B cell (primary cell): ENCODE results near the gene LRRC3. TPM values are rescaled to one million over a fixed set of nuclear protein-coding genes. Genes with fewer than 3 reads are reported as not detected.

Experiments used
- ATAC-seq: fragments of 200-7000 bp; cut with Tn5 transposase; one replicate; pipeline ENCODE4 v1.10.0; 2021; ENCODE audit warnings: low read depth, mild to moderate bottlenecking, moderate number of reproducible peaks, moderate library complexity
- CTCF ChIA-PET: fragments of 350-600 bp; sonication (Branson Sonifier 250); formaldehyde crosslinking; loops from one replicate; lab custom pipeline; 2021; ENCODE audit warnings: antibody characterized with exemption, inconsistent platforms; lab: Charles Lee
- POLR2A ChIA-PET: fragments of 350-600 bp; sonication (Branson Sonifier 250); formaldehyde crosslinking; loops from one replicate; lab custom pipeline; 2021; ENCODE audit warnings: antibody characterized with exemption; lab: Charles Lee
- DNase-seq: peaks from one replicate; pipeline ENCODE4 v3.0.0; 2013
- H2AFZ ChIP-seq: 2 replicates; pipeline ENCODE4 v1.6.1; 2012; ENCODE audit warnings: mild to moderate bottlenecking, low read depth, low read length; ENCODE audit not compliant: insufficient read depth, poor library complexity, severe bottlenecking
- H3K27ac ChIP-seq, 2 donors: 1 replicate in 1 of 2; 2 replicates in 1 of 2; pipeline ENCODE4 v1.5.1; 2012 to 2013; ENCODE audit warnings: low read length in 2 of 2, mild to moderate bottlenecking in 2 of 2, moderate library complexity in 1 of 2
- H3K27me3 ChIP-seq, 4 experiments: fragments of 200-600 bp in 1 of 4; sonication (generic) in 1 of 4; replicated peaks in 1 of 4; 1 replicate in 2 of 4; 2 replicates in 2 of 4; pipeline versions ENCODE4 v1.6.1 to v1.7.0; 2013 to 2016; ENCODE audit warnings: low read length in 3 of 4, mild to moderate bottlenecking in 2 of 4, mixed read lengths in 1 of 4, moderate library complexity in 1 of 4; ENCODE audit not compliant: insufficient read depth in 4 of 4, control insufficient read depth in 3 of 4; ENCODE audit errors: control extremely low read depth in 1 of 4
- H3K36me3 ChIP-seq, 2 experiments: replicated peaks in 1 of 2; 1 replicate in 1 of 2; 2 replicates in 1 of 2; pipeline versions ENCODE4 v1.6.1 to v1.7.1; 2013; ENCODE audit warnings: low read length in 1 of 2; ENCODE audit not compliant: insufficient read depth in 2 of 2, control insufficient read depth in 1 of 2; ENCODE audit errors: control extremely low read depth in 1 of 2, extremely low read depth in 1 of 2
- H3K4me1 ChIP-seq, 2 donors: fragments of 200-600 bp in 1 of 2; sonication (generic) in 1 of 2; 1 replicate in 1 of 2; 2 replicates in 1 of 2; pipeline versions ENCODE4 v1.5.1 to v1.6.1; 2013 to 2017; ENCODE audit warnings: low read length in 2 of 2; ENCODE audit not compliant: control insufficient read depth in 2 of 2, insufficient read depth in 2 of 2
- H3K4me2 ChIP-seq: replicated peaks from 2 replicates; pipeline ENCODE3; 2012; ENCODE audit warnings: mild to moderate bottlenecking, low read depth, low read length; ENCODE audit not compliant: poor library complexity, severe bottlenecking
- H3K4me3 ChIP-seq, 5 experiments: fragments of 200-600 bp in 1 of 5; sonication (generic) in 1 of 5; 1 replicate in 3 of 5; 2 replicates in 2 of 5; pipeline versions ENCODE4 v1.5.1 to v1.7.0; 2011 to 2016; ENCODE audit warnings: low read length in 4 of 5, mild to moderate bottlenecking in 4 of 5, low read depth in 2 of 5, control low read depth in 1 of 5, moderate library complexity in 1 of 5; ENCODE audit not compliant: insufficient read depth in 1 of 5; ENCODE audit errors: control extremely low read depth in 1 of 5, extremely low read depth in 1 of 5
- H3K79me2 ChIP-seq: fragments of 200-600 bp; sonication (generic); one replicate; pipeline ENCODE4 v1.6.0; 2016; ENCODE audit warnings: low read length; ENCODE audit not compliant: control insufficient read depth, insufficient read depth
- H3K9ac ChIP-seq: fragments of 200-600 bp; sonication (generic); 2 replicates; pipeline ENCODE4 v1.6.1; 2017; ENCODE audit warnings: mild to moderate bottlenecking, low read length, moderate library complexity
- H3K9me3 ChIP-seq, 3 donors: one replicate each; pipeline versions ENCODE4 v1.6.1 to v1.7.1; 2013; ENCODE audit warnings: low read length in 2 of 3; ENCODE audit not compliant: control insufficient read depth in 2 of 3, insufficient read depth in 1 of 3; ENCODE audit errors: control extremely low read depth in 1 of 3
- H4K20me1 ChIP-seq: 2 replicates; pipeline ENCODE4 v1.6.0; 2012; ENCODE audit warnings: mild to moderate bottlenecking, low read length; ENCODE audit not compliant: insufficient read depth, control insufficient read depth, poor library complexity, severe bottlenecking
- H3K27ac Mint-ChIP-seq: one replicate; pipeline ENCODE4 v1.8.0; 2021; ENCODE audit warnings: mixed read lengths
- H3K27me3 Mint-ChIP-seq: one replicate; pipeline ENCODE4 v1.8.0; 2021; ENCODE audit warnings: mixed read lengths
- H3K4me1 Mint-ChIP-seq: one replicate; pipeline ENCODE4 v1.8.0; 2021; ENCODE audit warnings: mixed read lengths
- H3K4me3 Mint-ChIP-seq: one replicate; pipeline ENCODE4 v1.8.0; 2021; ENCODE audit warnings: mixed read lengths
- H3K9me3 Mint-ChIP-seq: one replicate; pipeline ENCODE4 v1.8.0; 2022; ENCODE audit warnings: mixed read lengths; ENCODE audit not compliant: insufficient read depth
- EZH2 ChIP-seq: IDR thresholded peaks from 2 replicates; pipeline ENCODE4 v1.6.1; 2012; ENCODE audit warnings: borderline replicate concordance, low read depth, mild to moderate bottlenecking, moderate library complexity, low read length; ENCODE audit not compliant: insufficient read depth, poor library complexity, severe bottlenecking
- WGBS: methylation state at CpG from one replicate; pipeline ENCODE4 v1.1.5; 2013; ENCODE audit warnings: missing lambda C conversion rate; ENCODE audit not compliant: insufficient coverage; 5-methylcytosine and 5-hydroxymethylcytosine counted together
- intact Hi-C: fragments of 100-400 bp; cut with micrococcal nuclease; formaldehyde crosslinking; loops from one replicate; pipeline ENCODE4 v1.10.0; 2022
- polyA plus RNA-seq: library from polyadenylated mRNA; depleted of rRNA; stranded (reverse); fragments of >200 nt; gene quantifications from 2 replicates; pipeline ENCODE4 v1.2.3, GENCODE V29; 2012
- total RNA-seq, 2 donors: library from RNA; stranded (reverse); fragments of 120-200 nt in 1 of 2; gene quantifications; 1 replicate in 1 of 2; 2 replicates in 1 of 2; pipeline versions ENCODE4 v1.2.3 to v1.2.4, GENCODE V29; 2013 to 2022
- TF ChIP-seq, protein P1 (sequence below): fragments of 200-600 bp; IDR thresholded peaks from one replicate; pipeline ENCODE4 v1.8.0; 2022; ENCODE audit warnings: antibody characterized with exemption, mild to moderate bottlenecking

Gene LRRC3
- total and polyA plus RNA-seq, 2 donors (not counting 1 experiment from before 2014, with no cell fraction given): 0.46 to 3.3 TPM

DNA sequence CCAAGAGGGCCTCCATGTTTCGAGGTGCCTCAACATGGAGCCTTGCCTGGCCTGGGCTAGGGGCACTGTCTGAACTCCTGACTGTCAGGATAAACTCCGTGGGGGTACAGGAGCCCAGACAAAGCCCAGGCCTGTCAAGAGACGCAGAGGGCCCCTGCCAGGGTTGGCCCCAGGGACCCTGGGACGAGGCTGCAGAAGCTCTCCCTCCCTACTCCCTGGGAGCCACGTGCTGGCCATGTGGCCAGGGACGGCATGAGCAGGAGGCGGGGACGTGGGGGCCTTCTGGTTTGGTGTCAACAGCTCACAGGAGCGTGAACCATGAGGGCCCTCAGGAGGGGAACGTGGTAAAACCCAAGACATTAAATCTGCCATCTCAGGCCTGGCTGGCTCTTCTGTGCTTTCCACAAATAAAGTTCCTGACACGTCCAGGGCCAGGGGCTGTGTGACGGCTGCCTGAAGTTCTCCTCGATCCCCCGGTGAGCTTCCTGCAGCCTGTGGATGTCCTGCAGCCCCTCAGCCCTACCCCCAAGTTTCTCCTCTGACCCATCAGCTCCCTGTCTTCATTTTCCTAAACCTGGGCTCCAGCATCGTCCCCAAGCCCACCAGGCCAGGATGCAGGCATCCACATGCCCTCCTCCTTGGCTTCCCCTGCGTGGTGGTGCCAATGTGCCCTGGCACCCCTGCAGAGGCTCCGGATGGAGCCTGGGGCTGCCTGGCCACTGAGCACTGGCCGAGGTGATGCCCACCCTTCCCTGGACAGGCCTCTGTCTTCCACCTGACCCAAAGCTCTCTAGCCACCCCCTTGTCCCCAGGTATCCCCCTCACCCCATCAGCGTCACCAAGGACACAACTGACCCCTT, 12.8 kb upstream of the LRRC3 start:
- ChIA-PET POLR2A (no interaction called here), CTCF (no interaction called here)
- intact Hi-C loops: no loop called here
- Histone ChIP-seq H3K27ac (no peak overlapping the region), H3K9ac (no peak overlapping the region), H2AFZ (no peak overlapping the region), H4K20me1 (no peaks in the 10 kb centered on the region), H3K4me2 (no peak overlapping the region), H3K4me1 (peaks cover 0 to 3% of the 10 kb centered on the region in 2 donors), H3K4me3 (no peak overlapping the region), H3K79me2 (no peaks in the 10 kb centered on the region), H3K27me3 (no peaks in the 10 kb centered on the region), H3K9me3 (peaks cover 0 to 10% (median 0%) of the 10 kb centered on the region in 3 donors), H3K36me3 (no peaks in the 10 kb centered on the region)
- Mint-ChIP-seq H3K4me1 (no peaks in the 10 kb centered on the region), H3K27me3 (peaks cover 8% of the 10 kb centered on the region), H3K27ac (no peak overlapping the region), H3K4me3 (no peak overlapping the region), H3K9me3 (no peaks in the 10 kb centered on the region)
- TF ChIP-seq EZH2: no peak
- TF ChIP-seq, protein P1, sequence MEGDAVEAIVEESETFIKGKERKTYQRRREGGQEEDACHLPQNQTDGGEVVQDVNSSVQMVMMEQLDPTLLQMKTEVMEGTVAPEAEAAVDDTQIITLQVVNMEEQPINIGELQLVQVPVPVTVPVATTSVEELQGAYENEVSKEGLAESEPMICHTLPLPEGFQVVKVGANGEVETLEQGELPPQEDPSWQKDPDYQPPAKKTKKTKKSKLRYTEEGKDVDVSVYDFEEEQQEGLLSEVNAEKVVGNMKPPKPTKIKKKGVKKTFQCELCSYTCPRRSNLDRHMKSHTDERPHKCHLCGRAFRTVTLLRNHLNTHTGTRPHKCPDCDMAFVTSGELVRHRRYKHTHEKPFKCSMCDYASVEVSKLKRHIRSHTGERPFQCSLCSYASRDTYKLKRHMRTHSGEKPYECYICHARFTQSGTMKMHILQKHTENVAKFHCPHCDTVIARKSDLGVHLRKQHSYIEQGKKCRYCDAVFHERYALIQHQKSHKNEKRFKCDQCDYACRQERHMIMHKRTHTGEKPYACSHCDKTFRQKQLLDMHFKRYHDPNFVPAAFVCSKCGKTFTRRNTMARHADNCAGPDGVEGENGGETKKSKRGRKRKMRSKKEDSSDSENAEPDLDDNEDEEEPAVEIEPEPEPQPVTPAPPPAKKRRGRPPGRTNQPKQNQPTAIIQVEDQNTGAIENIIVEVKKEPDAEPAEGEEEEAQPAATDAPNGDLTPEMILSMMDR: no peak
- 82% methylated on average over 17 of the region's 19 CpGs for WGBS
- DNase-seq: no peak
- ATAC-seq: no peak

DNA sequence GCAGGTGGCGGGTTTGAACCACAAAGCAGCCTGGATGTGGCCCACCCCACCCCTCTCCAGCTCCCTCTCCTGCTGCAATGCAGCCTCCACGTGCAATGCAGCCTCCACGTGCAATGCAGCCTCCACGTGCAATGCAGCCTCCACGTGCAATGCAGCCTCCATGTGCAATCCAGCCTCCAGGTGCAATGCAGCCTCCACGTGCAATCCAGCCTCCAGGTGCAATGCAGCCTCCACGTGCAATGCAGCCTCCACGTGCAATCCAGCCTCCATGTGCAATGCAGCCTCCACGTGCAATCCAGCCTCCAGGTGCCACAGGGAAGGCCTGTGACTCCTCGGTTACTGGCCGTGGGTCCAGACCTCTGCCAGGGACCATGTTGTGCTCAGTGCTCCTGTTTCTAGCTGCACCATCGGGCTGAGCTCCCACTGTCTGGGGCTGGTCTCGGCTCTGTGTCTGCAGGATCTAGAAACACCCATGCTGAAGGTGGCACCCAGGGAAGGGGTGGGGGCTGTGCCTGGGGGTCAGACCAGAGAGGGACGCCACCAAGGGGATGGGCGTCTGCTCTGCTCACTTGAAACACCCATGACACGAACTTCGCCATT, 11.9 kb upstream of the LRRC3 start:
- DNase-seq: no peak
- Histone ChIP-seq H3K4me1 (peaks cover 0 to 3% of the 10 kb centered on the region in 2 donors), H3K4me2 (no peak overlapping the region), H3K27me3 (no peaks in the 10 kb centered on the region), H3K9me3 (peaks cover 0 to 10% (median 0%) of the 10 kb centered on the region in 3 donors), H3K79me2 (no peaks in the 10 kb centered on the region), H3K36me3 (no peaks in the 10 kb centered on the region), H3K9ac (no peak overlapping the region), H3K27ac (no peak overlapping the region), H4K20me1 (no peaks in the 10 kb centered on the region), H2AFZ (no peak overlapping the region), H3K4me3 (no peak overlapping the region)
- Mint-ChIP-seq H3K27me3 (peaks cover 9% of the 10 kb centered on the region), H3K27ac (no peak overlapping the region), H3K4me1 (no peaks in the 10 kb centered on the region), H3K4me3 (no peak overlapping the region), H3K9me3 (no peaks in the 10 kb centered on the region)
- CTCF ChIA-PET: no interaction called here
- ATAC-seq: no peak
- intact Hi-C loops: no loop called here
- WGBS: 81% methylated on average over 16 of the region's 17 CpGs
- POLR2A ChIA-PET: no interaction called here
- no peak for TF ChIP-seq EZH2
- TF ChIP-seq, protein P1: no peak
